Measurements from ENCODE around the gene LRFN2. TPM values are rescaled to one million over a fixed set of nuclear protein-coding genes. Genes with fewer than 3 reads are reported as not detected.

The LRFN2 gene
- total RNA-seq, 1 donor from 2014 or later: not detected

DNA sequence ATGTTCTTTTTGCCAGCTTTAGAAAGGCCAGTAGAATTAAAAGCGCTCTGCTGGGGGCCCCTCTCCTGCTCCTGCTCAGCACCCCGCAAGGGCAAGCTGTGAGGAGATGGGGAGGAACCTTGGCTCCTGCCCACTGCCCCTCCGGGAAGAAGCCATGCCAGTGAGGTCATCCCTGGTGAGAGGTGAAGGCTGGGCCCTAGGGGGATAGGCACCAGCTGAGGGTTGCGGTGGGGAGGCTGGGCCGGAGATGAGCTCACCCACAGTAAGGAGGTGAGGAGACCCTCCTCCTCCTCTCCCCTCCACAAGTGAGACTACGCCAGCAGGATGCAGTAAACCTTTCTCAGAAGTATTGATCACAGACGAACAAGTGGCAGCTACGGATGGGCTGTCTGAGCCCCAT lies 32.1 kb downstream of the LRFN2 start:
- no peaks in the 10 kb centered on the region for H3K27me3 ChIP-seq
- H3K9me3 ChIP-seq: no peaks in the 10 kb centered on the region
- no peaks in the 10 kb centered on the region for H3K36me3 ChIP-seq
- intact Hi-C loops (cut with DNase I): no loop called here
- H3K27ac ChIP-seq: no peak overlapping the region
- H3K4me3 ChIP-seq: no peak overlapping the region
- H3K4me1 ChIP-seq: no peaks in the 10 kb centered on the region
- no peak for DNase-seq (ENCODE audit: low spot score in 2 of 2)
- TF ChIP-seq, protein P1, sequence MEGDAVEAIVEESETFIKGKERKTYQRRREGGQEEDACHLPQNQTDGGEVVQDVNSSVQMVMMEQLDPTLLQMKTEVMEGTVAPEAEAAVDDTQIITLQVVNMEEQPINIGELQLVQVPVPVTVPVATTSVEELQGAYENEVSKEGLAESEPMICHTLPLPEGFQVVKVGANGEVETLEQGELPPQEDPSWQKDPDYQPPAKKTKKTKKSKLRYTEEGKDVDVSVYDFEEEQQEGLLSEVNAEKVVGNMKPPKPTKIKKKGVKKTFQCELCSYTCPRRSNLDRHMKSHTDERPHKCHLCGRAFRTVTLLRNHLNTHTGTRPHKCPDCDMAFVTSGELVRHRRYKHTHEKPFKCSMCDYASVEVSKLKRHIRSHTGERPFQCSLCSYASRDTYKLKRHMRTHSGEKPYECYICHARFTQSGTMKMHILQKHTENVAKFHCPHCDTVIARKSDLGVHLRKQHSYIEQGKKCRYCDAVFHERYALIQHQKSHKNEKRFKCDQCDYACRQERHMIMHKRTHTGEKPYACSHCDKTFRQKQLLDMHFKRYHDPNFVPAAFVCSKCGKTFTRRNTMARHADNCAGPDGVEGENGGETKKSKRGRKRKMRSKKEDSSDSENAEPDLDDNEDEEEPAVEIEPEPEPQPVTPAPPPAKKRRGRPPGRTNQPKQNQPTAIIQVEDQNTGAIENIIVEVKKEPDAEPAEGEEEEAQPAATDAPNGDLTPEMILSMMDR (IDR thresholded peaks at IDR 0.05): no peak

DNA sequence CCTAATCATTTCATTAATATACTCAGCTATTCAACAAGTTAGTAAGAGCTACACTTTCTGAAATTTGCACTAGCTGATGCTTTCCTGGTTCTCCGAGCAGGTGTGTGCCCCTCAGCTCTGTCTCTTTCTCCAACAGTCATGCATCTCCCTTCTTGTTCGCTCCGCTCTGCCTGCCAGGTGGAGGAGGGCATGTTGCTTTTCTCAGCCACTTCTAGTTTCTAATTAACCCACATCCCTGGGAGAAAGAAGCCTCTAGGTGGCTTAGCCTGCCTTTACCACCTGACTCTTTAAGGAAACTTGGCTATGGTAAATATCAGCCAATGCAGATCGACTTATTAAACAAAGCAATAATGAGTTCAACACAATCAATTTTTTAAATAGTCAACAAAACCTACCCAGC lies 34.2 kb downstream of the LRFN2 start:
- Histone ChIP-seq H3K9me3 (no peaks in the 10 kb centered on the region), H3K27ac (no peak overlapping the region), H3K36me3 (no peaks in the 10 kb centered on the region), H3K4me1 (no peaks in the 10 kb centered on the region), H3K27me3 (no peaks in the 10 kb centered on the region), H3K4me3 (no peak overlapping the region)
- TF ChIP-seq, protein P1 (IDR thresholded peaks at IDR 0.05): no peak
- no peak for DNase-seq (ENCODE audit: low spot score in 2 of 2)
- intact Hi-C loops (cut with DNase I): no loop called here

DNA sequence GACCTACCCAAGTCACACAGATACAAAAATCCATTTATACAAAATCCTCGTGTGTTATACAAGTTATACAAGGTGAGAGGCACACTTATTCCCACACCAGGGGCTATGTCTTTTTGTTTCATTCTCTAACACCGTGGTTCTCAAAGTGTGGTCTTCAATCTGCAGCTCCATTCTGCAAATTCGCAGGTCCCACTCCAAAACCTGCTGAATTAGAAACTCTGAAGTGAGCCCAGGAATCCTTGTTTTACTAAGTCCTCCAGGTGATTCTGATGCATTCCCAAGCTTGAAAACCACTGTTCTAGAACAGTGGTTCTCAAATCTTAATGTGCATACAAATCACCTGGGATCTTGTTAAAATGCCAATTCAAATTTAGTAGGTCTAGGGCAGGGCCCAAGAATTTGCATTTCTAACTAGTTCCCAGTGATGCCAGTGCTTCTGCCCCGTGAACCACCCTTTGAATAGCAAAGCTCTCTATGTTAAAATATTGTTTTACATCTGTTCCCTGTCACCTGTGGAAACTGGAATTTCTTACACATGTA lies 35.1 kb downstream of the LRFN2 start:
- H3K27ac ChIP-seq: no peak overlapping the region
- TF ChIP-seq, protein P1 (IDR thresholded peaks at IDR 0.05): no peak
- no peaks in the 10 kb centered on the region for H3K27me3 ChIP-seq
- intact Hi-C loops (cut with DNase I): no loop called here
- H3K9me3 ChIP-seq: no peaks in the 10 kb centered on the region
- DNase-seq (ENCODE audit: low spot score in 2 of 2): no peak
- no peaks in the 10 kb centered on the region for H3K36me3 ChIP-seq
- no peaks in the 10 kb centered on the region for H3K4me1 ChIP-seq
- no peak overlapping the region for H3K4me3 ChIP-seq

DNA sequence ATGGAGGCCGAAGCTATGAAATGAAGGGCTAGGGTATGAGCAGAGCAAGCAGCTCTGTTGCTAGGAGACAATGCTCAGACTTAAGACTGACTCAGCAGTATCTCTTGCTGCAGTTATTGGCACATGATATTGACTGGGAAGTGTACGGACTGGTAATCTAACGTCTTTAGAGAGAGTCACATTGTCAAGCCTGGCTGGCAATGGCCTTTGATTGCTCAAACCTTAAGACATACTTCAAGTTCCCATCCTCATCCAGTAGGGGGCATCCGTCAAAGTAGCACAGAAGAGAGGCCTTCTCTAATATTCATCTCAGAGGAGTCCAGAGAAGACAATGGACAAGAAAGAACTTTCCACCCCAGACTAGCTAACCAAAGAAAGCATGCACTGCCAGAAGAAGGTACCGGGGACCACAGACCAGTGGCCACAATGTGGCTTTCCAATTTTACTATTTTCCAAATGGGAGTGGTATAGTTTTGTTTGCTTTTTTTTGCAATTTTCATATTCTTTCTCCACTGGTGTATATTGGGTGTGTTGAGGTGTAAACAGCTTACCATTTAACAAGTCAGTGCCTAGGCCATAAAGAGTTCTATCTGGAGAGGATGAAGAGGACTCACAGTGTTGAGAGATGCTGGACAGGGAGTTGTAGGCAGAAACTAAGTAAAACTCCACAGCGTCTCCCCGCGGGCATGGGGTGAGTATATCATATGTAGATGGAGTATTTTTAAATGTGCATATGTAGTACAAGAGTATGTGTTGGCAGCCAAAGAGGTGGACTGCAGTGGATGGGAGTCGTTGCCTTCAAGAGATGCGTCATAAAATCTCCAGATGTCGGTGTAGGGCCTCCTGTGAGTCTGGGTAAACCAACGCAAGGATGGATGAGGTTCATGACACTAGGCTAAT lies 36.7 kb downstream of the LRFN2 start:
- intact Hi-C loops (cut with DNase I): no loop called here
- no peaks in the 10 kb centered on the region for H3K27me3 ChIP-seq
- TF ChIP-seq, protein P1 (IDR thresholded peaks at IDR 0.05): peak in 2 of 3 experiments; percentile 24 to 38
- H3K36me3 ChIP-seq: no peaks in the 10 kb centered on the region
- H3K4me1 ChIP-seq: no peaks in the 10 kb centered on the region
- no peaks in the 10 kb centered on the region for H3K9me3 ChIP-seq
- no peak for DNase-seq (ENCODE audit: low spot score in 2 of 2)
- H3K4me3 ChIP-seq: no peak overlapping the region
- H3K27ac ChIP-seq: no peak overlapping the region

DNA sequence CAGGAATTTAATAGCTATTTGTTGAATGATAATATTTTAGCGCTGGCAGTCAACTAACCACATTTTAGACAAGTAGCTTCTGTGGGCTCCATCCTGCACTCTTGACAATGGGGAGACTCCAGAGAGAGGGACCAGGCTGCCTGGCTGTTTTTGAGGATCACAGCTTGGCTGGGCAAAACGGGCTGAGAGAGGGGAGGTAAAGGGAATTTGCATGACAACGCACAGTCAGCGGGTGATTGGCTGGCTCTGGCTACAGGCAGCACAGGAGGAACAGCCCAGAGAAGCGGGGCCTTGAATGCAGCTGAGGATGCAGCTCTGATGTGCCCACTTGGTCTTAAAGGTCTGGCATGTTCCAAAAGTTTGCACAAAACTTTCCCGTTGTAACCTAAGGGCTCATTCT lies 41.2 kb downstream of the LRFN2 start:
- Histone ChIP-seq H3K4me3 (no peak overlapping the region), H3K36me3 (no peaks in the 10 kb centered on the region), H3K9me3 (no peaks in the 10 kb centered on the region), H3K27ac (no peak overlapping the region), H3K4me1 (no peaks in the 10 kb centered on the region), H3K27me3 (no peaks in the 10 kb centered on the region)
- intact Hi-C loops (cut with DNase I): no loop called here
- no peak for DNase-seq (ENCODE audit: low spot score in 2 of 2)
- TF ChIP-seq, protein P1 (IDR thresholded peaks at IDR 0.05): no peak

All from ascending aorta (tissue), 2 donors.